ENCODE data around the gene LBH. TPM values are rescaled to one million over a fixed set of nuclear protein-coding genes. Genes with fewer than 3 reads are reported as not detected.

The LBH gene
- total RNA-seq = 100 to 1,000 TPM; 169 to 186 TPM

DNA sequence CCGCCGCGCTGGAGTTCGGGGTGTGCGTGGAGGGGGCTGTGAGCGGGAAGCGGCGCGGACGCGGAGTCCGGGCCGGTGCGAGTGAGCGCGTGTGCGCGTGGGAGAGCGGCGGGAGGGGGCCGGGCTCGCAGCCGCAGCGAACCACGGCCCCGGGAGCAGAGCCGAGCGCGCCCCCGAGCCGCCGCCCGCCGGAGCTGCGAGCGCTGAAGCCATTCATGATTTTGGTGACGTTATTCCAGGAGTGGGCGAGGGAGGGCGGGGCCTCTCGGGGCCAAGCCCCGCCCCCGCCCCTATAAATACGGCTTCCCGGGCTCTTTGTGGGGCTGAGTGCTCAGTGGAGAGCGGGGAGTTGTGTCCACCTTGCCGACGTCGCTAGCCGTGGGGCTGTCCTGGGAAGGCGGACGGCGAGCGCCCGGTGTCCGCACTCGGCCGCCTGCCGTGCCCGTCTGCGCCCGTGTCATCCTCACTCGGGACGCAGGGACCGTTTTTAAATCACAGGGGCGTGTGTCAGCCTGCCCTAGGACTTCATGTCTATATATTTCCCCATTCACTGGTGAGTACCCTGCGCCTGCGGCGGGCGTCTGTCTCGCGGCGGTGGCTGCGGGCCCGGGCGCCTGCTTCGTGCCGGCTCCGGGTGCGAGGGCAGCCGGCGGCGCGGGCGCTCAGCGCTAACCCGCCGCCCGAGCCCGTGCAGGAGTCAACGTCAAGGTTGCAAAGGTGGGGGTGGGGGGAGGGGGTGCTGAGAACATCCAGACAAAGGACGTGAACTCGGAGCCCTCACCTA lies at the start of gene LBH:
LBH (plus strand) TSS at position 323 of the 784 bp plus-strand sequence; CDS start at position 528, 205 bp downstream.
- Mint-ChIP-seq H3K36me3 (peaks cover 14% of the 10 kb centered on the region), H3K9me3 (no peaks in the 10 kb centered on the region), H3K4me1 (peaks cover 42% of the 10 kb centered on the region), H3K4me3 (peak within 1 kb of the TSS; percentile 90), H3K27me3 (peaks cover 2% of the 10 kb centered on the region), H3K27ac (peak within 1 kb of the TSS; percentile 92)
- ATAC-seq (ENCODE audit: low read depth) (peak; percentile 35), DNase-seq (peak; percentile 86)
- POLR2A ChIA-PET = interaction anchor here (0.6 to 10.1 kb wide), 26 partner anchors 9 to 478 kb away, joined by 3 to 123 read pairs (median 4); partner anchors contain the start of genes LCLAT1 and YPEL5

DNA sequence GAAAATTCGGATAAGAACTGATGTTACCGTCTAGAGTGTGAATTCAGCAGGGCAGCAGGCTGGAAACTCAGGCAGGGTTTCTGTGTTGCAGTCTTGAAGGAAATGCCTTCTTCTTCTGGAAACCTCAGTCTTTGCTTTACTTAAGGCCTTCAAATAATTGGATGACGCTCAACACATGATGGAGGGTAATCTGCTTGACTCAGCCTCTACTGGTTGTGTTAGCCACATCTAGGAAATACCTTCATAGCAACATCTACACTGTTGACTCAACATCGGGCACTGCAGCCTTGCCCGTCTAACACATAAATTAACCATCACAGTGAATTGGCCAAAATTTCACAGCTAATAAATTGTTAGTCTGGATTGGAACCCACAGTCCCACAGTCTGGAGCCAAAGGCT lies 47.3 kb upstream of the LBH start:
- Mint-ChIP-seq H3K27ac (no peak overlapping the region), H3K4me3 (no peak overlapping the region), H3K36me3 (no peaks in the 10 kb centered on the region), H3K9me3 (no peaks in the 10 kb centered on the region), H3K27me3 (peaks cover 2% of the 10 kb centered on the region), H3K4me1 (peaks cover 3% of the 10 kb centered on the region)
- POLR2A ChIA-PET = no interaction called here
- DNase-seq (no peak), ATAC-seq (ENCODE audit: low read depth) (no peak)

DNA sequence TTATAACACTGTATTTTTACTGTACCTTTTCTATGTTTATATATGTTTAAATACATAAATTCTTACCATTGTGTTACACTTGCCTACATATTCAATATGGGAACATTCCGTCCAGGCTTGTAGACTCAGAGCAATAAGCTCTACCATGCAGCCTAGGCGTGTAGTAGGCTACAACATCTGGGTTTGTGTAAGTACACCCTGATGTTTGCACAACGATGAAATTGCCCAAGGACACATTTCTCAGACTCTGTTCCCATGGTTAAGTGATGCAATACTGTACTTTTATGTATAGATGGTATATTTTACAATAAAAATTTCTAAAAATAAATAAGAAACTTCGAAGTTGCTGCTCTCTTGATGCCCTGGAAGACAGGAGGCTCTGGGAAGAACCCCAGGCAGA lies 46.2 kb upstream of the LBH start:
- Mint-ChIP-seq H3K9me3 (no peaks in the 10 kb centered on the region), H3K36me3 (no peaks in the 10 kb centered on the region), H3K27me3 (peaks cover 2% of the 10 kb centered on the region), H3K27ac (no peak overlapping the region), H3K4me1 (peaks cover 3% of the 10 kb centered on the region), H3K4me3 (no peak overlapping the region)
- ATAC-seq (ENCODE audit: low read depth) (no peak), DNase-seq (no peak)
- POLR2A ChIA-PET = interaction anchor here (0.5 kb wide), 1 partner anchor 293 kb away, joined by 3 read pairs; no protein-coding TSS in a partner anchor

DNA sequence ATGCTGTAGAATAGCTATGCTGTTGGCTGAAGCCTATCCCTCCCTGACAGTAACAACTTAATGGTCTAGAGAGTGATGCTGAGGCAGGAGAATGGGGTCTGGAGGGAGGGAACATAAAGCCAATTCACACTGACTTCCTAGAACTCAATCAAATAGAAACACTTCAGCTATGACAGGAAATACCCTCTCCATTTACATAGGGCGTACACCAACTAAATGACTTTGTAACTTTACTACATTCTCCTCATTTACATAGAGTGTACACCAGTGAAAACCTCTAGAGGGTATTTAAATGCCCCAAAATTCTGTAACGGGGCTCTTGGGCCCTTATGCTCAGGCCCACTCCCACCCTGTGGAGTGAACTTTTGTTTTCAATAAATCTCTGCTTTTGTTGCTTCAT lies 43.0 kb upstream of the LBH start:
- DNase-seq (no peak), ATAC-seq (ENCODE audit: low read depth) (no peak)
- H3K27me3 Mint-ChIP-seq = peaks cover 4% of the 10 kb centered on the region
- H3K4me3 Mint-ChIP-seq = no peak overlapping the region
- no peaks in the 10 kb centered on the region for H3K36me3 Mint-ChIP-seq
- no peak overlapping the region for H3K27ac Mint-ChIP-seq
- no peaks in the 10 kb centered on the region for H3K9me3 Mint-ChIP-seq
- H3K4me1 Mint-ChIP-seq = peaks cover 3% of the 10 kb centered on the region
- POLR2A ChIA-PET = no interaction called here

DNA sequence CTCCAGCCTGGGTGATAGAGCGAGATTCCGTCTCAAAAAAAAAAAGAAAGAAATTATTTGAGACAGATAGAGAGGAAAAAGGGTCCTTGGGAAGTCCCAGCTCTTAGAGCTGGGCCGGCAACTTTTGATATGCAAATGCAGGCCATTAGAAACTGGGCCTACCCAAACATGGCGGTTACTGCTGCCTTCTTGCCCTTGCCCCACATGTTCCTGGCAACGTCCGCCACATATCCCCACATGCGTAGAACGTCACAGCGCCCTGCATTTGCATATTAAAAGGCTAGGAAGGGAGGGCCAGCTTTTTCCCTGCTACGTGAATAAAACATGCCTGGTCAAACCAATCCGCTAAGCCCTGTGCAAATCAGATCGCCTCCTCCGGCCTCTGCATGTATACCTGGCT lies 40.7 kb upstream of the LBH start:
- Mint-ChIP-seq H3K4me1 (peaks cover 3% of the 10 kb centered on the region), H3K9me3 (no peaks in the 10 kb centered on the region), H3K36me3 (no peaks in the 10 kb centered on the region), H3K27me3 (peaks cover 3% of the 10 kb centered on the region), H3K27ac (no peak overlapping the region), H3K4me3 (no peak overlapping the region)
- ATAC-seq (ENCODE audit: low read depth) (no peak), DNase-seq (no peak)
- POLR2A ChIA-PET = no interaction called here

DNA sequence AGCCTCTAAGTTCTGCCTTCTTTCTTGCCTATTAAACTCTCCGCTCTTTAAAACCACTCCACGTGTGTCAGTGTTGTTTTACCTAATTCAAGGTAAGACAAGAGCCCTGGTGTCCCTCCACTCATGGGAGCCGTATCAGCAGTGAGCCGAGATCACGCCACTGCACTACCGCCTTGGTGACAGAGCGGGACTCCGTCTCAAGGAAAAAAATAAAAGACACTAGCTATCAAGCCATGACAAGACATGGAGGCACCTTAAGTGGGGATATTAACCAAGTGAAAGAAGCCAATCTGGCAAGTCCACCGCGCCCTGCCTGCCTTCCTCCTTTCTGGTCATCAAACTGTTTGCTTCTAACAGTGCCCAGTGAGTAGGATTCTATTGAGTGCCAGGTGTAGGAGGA lies 40.2 kb upstream of the LBH start:
- no peak overlapping the region for H3K4me3 Mint-ChIP-seq
- DNase-seq (no peak), ATAC-seq (ENCODE audit: low read depth) (no peak)
- POLR2A ChIA-PET = no interaction called here
- peaks cover 2% of the 10 kb centered on the region for H3K27me3 Mint-ChIP-seq
- peaks cover 3% of the 10 kb centered on the region for H3K4me1 Mint-ChIP-seq
- H3K27ac Mint-ChIP-seq = no peak overlapping the region
- H3K9me3 Mint-ChIP-seq = no peaks in the 10 kb centered on the region
- H3K36me3 Mint-ChIP-seq = no peaks in the 10 kb centered on the region

DNA sequence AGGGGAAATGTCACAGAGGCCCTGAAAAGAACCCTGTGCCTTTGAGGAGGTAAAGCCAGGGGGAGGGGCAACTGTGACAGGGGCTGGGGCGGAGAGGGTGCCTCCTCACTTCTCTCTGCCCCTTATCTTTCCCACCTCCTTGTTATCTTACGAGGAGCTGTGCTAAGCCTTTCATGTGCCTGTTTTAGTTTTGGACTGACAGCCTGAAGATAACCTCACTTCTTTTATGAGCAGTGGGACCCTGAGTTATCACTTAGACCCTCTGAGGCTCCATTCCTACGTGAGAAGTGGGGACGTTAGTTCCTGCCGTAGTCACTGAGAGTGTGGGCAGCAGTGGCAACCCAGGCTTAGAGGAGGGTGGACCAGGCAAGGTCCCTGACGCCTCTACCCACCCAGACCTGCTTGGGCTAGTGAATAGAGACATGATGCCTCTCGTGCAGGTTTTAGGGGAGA lies 39.5 kb upstream of the LBH start:
- DNase-seq (no peak), ATAC-seq (ENCODE audit: low read depth) (no peak)
- H3K27me3 Mint-ChIP-seq = peaks cover 2% of the 10 kb centered on the region
- no peak overlapping the region for H3K4me3 Mint-ChIP-seq
- no peaks in the 10 kb centered on the region for H3K36me3 Mint-ChIP-seq
- H3K4me1 Mint-ChIP-seq = peaks cover 3% of the 10 kb centered on the region
- POLR2A ChIA-PET = no interaction called here
- H3K9me3 Mint-ChIP-seq = peaks cover 2% of the 10 kb centered on the region
- no peak overlapping the region for H3K27ac Mint-ChIP-seq

DNA sequence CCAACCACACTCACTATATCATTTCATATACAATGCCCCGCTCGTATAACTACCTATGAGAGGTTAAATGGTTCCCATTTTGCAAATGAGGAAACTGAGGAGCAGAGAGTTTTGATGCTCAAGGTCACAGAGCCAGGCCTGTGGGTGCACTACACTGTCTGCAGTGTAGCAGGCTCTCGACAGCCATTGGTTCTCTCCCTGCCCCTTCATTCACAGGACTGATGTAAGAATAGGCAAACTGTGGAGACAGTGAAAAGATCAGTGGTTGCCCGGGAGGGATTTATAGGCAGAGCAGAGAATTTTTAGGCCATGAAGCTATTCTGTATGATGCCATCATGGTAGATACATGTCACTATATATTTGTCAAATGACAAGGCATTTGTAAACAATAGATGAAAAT lies 39.0 kb upstream of the LBH start:
- ATAC-seq (ENCODE audit: low read depth) (no peak), DNase-seq (no peak)
- POLR2A ChIA-PET = no interaction called here
- Mint-ChIP-seq H3K27ac (no peak overlapping the region), H3K9me3 (peaks cover 2% of the 10 kb centered on the region), H3K27me3 (peaks cover 2% of the 10 kb centered on the region), H3K4me3 (no peak overlapping the region), H3K36me3 (no peaks in the 10 kb centered on the region), H3K4me1 (peaks cover 3% of the 10 kb centered on the region)

DNA sequence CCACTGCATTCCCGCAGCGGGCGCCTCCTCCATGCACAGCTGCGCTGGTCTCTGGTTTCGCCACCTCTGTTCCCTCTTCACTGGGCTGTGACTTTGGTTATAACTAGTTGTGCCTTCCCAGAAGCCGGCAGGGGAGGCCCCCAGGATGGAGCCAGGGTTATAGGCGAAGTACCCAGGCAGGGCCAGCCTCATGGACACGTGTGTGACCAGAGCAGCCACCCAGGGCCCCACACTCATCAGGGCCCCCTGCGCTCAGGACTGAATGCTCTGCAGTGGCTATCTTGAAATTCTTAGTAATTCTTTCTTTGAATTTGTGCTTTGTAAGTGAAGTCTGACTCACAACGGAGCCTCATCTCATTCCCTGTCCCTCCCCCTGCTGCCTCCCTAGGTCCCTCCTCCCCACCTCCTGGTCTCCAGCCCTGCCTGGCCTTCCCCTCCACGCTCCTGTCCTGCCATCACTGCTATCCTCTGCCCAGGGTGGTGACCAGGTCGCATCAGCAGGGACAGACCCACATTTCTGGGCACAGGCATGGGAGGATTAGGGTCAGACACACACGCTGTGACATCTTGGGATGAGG lies 38.1 kb upstream of the LBH start:
- DNase-seq (no peak), ATAC-seq (ENCODE audit: low read depth) (no peak)
- H3K4me1 Mint-ChIP-seq = peaks cover 4% of the 10 kb centered on the region
- no peak overlapping the region for H3K4me3 Mint-ChIP-seq
- POLR2A ChIA-PET = interaction anchor here (0.6 kb wide), 1 partner anchor 94 kb away, joined by 3 read pairs; no protein-coding TSS in a partner anchor
- H3K36me3 Mint-ChIP-seq = no peaks in the 10 kb centered on the region
- peaks cover 2% of the 10 kb centered on the region for H3K9me3 Mint-ChIP-seq
- H3K27me3 Mint-ChIP-seq = peaks cover 2% of the 10 kb centered on the region
- no peak overlapping the region for H3K27ac Mint-ChIP-seq

DNA sequence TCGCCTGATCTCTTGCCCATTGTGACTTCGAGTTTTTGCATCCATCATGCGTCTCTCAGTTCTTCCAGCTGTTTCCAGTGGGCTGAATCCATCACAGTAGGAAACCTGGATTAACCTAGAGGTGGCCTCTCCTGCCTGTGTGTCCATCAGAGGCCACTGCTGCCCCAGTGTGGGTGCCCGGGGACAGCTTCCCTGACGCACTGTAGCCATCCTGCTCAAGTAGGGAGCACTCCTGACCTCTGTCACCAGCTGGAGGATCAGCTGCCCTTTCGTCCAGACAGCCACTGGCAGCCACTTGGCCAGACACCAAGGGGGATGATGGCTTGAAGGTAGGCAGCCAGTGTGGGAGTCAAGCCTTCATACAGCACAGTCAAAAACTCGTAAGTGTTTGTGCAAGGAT lies 36.9 kb upstream of the LBH start:
- Mint-ChIP-seq H3K27me3 (peaks cover 2% of the 10 kb centered on the region), H3K9me3 (peaks cover 2% of the 10 kb centered on the region), H3K4me3 (no peak overlapping the region), H3K4me1 (peaks cover 2% of the 10 kb centered on the region), H3K27ac (no peak overlapping the region), H3K36me3 (no peaks in the 10 kb centered on the region)
- DNase-seq (no peak), ATAC-seq (ENCODE audit: low read depth) (no peak)
- POLR2A ChIA-PET = no interaction called here

DNA sequence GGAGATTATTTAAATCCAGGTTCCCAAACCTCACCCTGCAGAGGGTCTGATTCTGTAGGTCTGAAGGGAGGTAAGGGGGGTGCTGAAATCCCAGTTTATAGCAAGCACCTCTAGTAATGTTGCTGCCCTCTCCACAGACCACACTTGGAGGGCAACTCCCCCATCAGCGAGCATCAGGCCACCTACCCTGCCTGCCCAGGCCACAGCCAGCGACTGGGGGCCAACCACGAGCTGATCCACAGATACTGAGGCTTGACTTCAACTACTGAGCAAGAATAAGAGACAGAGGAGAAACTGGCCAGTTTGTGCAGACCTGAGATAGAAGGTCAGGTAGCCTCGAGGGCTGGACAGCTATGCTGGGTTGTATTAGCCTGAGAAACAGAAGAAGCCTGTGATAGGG lies 36.3 kb upstream of the LBH start:
- H3K9me3 Mint-ChIP-seq = peaks cover 2% of the 10 kb centered on the region
- no peak overlapping the region for H3K27ac Mint-ChIP-seq
- ATAC-seq (ENCODE audit: low read depth) (no peak), DNase-seq (no peak)
- peaks cover 2% of the 10 kb centered on the region for H3K4me1 Mint-ChIP-seq
- H3K27me3 Mint-ChIP-seq = peaks cover 2% of the 10 kb centered on the region
- POLR2A ChIA-PET = no interaction called here
- no peaks in the 10 kb centered on the region for H3K36me3 Mint-ChIP-seq
- H3K4me3 Mint-ChIP-seq = no peak overlapping the region

DNA sequence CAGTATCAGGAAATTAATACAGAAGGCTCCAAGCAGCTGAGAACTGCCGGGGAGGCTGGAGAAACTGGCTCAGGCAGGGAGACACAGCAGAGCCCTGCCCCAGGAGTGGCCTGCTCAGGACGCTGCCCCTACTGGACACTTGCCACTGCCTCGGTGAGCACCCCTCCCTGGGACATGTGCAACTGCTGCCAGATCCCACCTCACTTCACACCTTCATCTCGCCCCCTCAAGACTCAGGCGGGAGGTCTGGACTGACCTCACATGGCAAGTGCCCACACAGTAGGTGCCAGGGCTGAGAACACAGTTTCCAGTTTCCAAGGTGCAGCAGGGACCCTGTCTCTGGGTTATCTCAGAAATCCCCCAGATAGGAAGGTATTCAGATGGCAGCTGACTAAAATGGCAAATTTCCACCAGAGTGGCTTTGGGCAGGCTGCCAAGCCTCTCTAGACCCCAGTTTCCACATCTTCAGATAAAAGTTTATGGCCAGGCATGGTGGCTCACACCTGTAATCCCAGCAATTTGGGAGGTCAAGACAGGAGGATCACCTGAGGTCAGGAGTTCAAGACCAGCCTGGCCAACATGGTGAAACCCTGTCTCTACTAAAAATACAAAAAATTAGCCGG lies 33.7 kb upstream of the LBH start:
- no peak for ATAC-seq (ENCODE audit: low read depth)
- no peak for DNase-seq
- H3K4me3 Mint-ChIP-seq = no peak overlapping the region
- H3K36me3 Mint-ChIP-seq = no peaks in the 10 kb centered on the region
- H3K27ac Mint-ChIP-seq = no peak overlapping the region
- POLR2A ChIA-PET = interaction anchor here (0.7 kb wide), 1 partner anchor 471 kb away, joined by 4 read pairs; no protein-coding TSS in a partner anchor
- peaks cover 2% of the 10 kb centered on the region for H3K9me3 Mint-ChIP-seq
- peaks cover 2% of the 10 kb centered on the region for H3K4me1 Mint-ChIP-seq
- peaks cover under 1% of the 10 kb centered on the region for H3K27me3 Mint-ChIP-seq

DNA sequence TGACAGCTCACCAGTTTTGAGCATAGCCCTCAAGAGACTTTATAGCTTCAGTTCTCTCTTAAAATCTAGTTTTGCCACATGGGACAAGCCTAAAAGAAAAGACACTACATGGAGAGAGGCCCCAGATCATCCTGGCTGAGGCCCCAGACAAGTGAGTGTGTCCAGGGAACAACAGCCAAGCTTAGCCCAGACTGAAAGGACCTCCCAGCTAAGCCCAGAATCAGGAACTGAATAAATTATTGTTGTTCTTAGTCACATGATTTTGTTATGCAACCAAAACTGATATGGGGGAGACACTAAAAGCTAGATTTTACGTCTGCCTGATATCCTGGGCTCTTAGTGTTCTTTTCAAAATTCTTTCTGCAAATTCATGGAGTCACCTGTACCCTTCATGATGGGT lies 29.3 kb upstream of the LBH start:
- Mint-ChIP-seq H3K4me3 (no peak overlapping the region), H3K4me1 (peaks cover 2% of the 10 kb centered on the region), H3K9me3 (no peaks in the 10 kb centered on the region), H3K36me3 (no peaks in the 10 kb centered on the region), H3K27ac (no peak overlapping the region), H3K27me3 (peaks cover 4% of the 10 kb centered on the region)
- DNase-seq (no peak), ATAC-seq (ENCODE audit: low read depth) (no peak)
- POLR2A ChIA-PET = interaction anchor here (0.5 to 0.6 kb wide), 2 partner anchors 38 to 509 kb away, joined by 3 read pairs; no protein-coding TSS in a partner anchor
